Loucy (cell line): ENCODE data around the gene TMEM200B.

Experiments
- H2AFZ ChIP-seq: fragments of 200-600 bp; sonication (generic); 2 replicates; pipeline ENCODE4 v1.6.0; 2016; ENCODE audit warnings: antibody characterized with exemption, mild to moderate bottlenecking, low read length, moderate library complexity
- H3F3A ChIP-seq: fragments of 200-600 bp; 2 replicates; pipeline ENCODE4 v1.6.0; 2016; ENCODE audit warnings: antibody characterized with exemption, low read depth, mild to moderate bottlenecking
- H3K27me3 ChIP-seq: fragments of 200-600 bp; sonication (generic); 2 replicates; pipeline ENCODE4 v1.6.1; 2014; ENCODE audit warnings: low read length, mild to moderate bottlenecking; ENCODE audit not compliant: insufficient read depth, poor library complexity, severe bottlenecking
- H3K36me3 ChIP-seq: fragments of 200-600 bp; sonication (generic); 2 replicates; pipeline ENCODE4 v1.6.1; 2016; ENCODE audit warnings: low read length; ENCODE audit not compliant: insufficient read depth
- H3K4me1 ChIP-seq: fragments of 200-600 bp; sonication (generic); 2 replicates; pipeline ENCODE4 v1.5.1; 2014; ENCODE audit warnings: low read length, mild to moderate bottlenecking; ENCODE audit not compliant: insufficient read depth, poor library complexity, severe bottlenecking
- H3K4me2 ChIP-seq: fragments of 200-600 bp; sonication (generic); 2 replicates; pipeline ENCODE4 v1.6.0; 2014; ENCODE audit warnings: antibody characterized with exemption, low read length, low read depth, mild to moderate bottlenecking; ENCODE audit not compliant: poor library complexity, severe bottlenecking
- H3K4me3 ChIP-seq: fragments of 200-600 bp; sonication (generic); 2 replicates; pipeline ENCODE4 v1.5.1; 2014; ENCODE audit warnings: low read length, mild to moderate bottlenecking, mixed read lengths; ENCODE audit not compliant: poor library complexity, severe bottlenecking
- H3K79me2 ChIP-seq: fragments of 200-600 bp; sonication (generic); 2 replicates; pipeline ENCODE4 v1.6.1; 2014; ENCODE audit warnings: low read length; ENCODE audit not compliant: insufficient read depth
- H3K9ac ChIP-seq: fragments of 200-600 bp; sonication (generic); 2 replicates; pipeline ENCODE4 v1.6.0; 2014; ENCODE audit warnings: mild to moderate bottlenecking, low read depth, low read length, moderate library complexity; ENCODE audit not compliant: poor library complexity, severe bottlenecking
- H3K9me2 ChIP-seq: fragments of 200-600 bp; sonication (generic); replicated peaks from 2 replicates; pipeline ENCODE4 v1.6.1; 2016; ENCODE audit warnings: low read depth, low read length, mixed read lengths
- H3K9me3 ChIP-seq: fragments of 200-600 bp; sonication (generic); 2 replicates; pipeline ENCODE4 v1.6.1; 2014; ENCODE audit warnings: mild to moderate bottlenecking, antibody characterized with exemption, low read length, low read depth; ENCODE audit not compliant: insufficient read depth
- H4K20me1 ChIP-seq: fragments of 200-600 bp; sonication (generic); 2 replicates; pipeline ENCODE4 v1.6.0; 2014; ENCODE audit warnings: antibody characterized with exemption, low read length, mild to moderate bottlenecking; ENCODE audit not compliant: insufficient read depth, poor library complexity, severe bottlenecking
- CTCF ChIP-seq: fragments of 200-600 bp; sonication (generic); conservative IDR thresholded peaks from 2 replicates; pipeline ENCODE4 v1.5.1; 2014; ENCODE audit warnings: mild to moderate bottlenecking, antibody characterized with exemption, low read length
- EZH2phosphoT487 ChIP-seq: fragments of 200-600 bp; IDR thresholded peaks from 2 replicates; pipeline ENCODE4 v1.6.1; 2018; ENCODE audit warnings: antibody characterized with exemption, mild to moderate bottlenecking, moderate library complexity, borderline replicate concordance

TMEM200B gene

GRCh38 chr1:29171089-29171488, 47.4 kb upstream of the TMEM200B start:
- H3F3A ChIP-seq = 0 out of 2 replicates have a peak, but pooled peaks cover 11% of the 10 kb centered on the region
- H3K4me1 ChIP-seq = peaks cover 51% of the 10 kb centered on the region
- H3K36me3 ChIP-seq = peaks cover 39% of the 10 kb centered on the region
- H3K9ac ChIP-seq = no peak overlapping the region
- no peaks in the 10 kb centered on the region for H3K9me2 ChIP-seq
- peak overlapping the region; percentile 72 for H3K4me2 ChIP-seq
- H4K20me1 ChIP-seq = peaks cover 94% of the 10 kb centered on the region
- peaks cover 99% of the 10 kb centered on the region for H3K79me2 ChIP-seq
- no peaks in the 10 kb centered on the region for H3K27me3 ChIP-seq
- H3K9me3 ChIP-seq = no peaks in the 10 kb centered on the region
- peak overlapping the region; percentile 48 for H3K4me3 ChIP-seq
- TF ChIP-seq CTCF (no peak), EZH2phosphoT487 (no peak)
- no peak overlapping the region for H2AFZ ChIP-seq

GRCh38 chr1:29169976-29170375, 46.3 kb upstream of the TMEM200B start:
- peaks cover 98% of the 10 kb centered on the region for H4K20me1 ChIP-seq
- peaks cover 50% of the 10 kb centered on the region for H3K36me3 ChIP-seq
- H3K4me1 ChIP-seq = peaks cover 54% of the 10 kb centered on the region
- H3K9me2 ChIP-seq = no peaks in the 10 kb centered on the region
- peak overlapping the region; percentile 48 for H3K4me3 ChIP-seq
- no peak overlapping the region for H3K9ac ChIP-seq
- H3K9me3 ChIP-seq = no peaks in the 10 kb centered on the region
- no peak overlapping the region for H2AFZ ChIP-seq
- TF ChIP-seq CTCF (no peak), EZH2phosphoT487 (no peak)
- H3K79me2 ChIP-seq = peaks cover 100% of the 10 kb centered on the region
- H3K27me3 ChIP-seq = no peaks in the 10 kb centered on the region
- H3F3A ChIP-seq = 0 out of 2 replicates have a peak, but pooled peaks cover 11% of the 10 kb centered on the region
- H3K4me2 ChIP-seq = peak overlapping the region; percentile 72

GRCh38 chr1:29167904-29168303, 44.2 kb upstream of the TMEM200B start:
- Histone ChIP-seq H3K9ac (no peak overlapping the region), H3F3A (0 out of 2 replicates have a peak, but pooled peaks cover 11% of the 10 kb centered on the region), H2AFZ (no peak overlapping the region), H3K9me3 (no peaks in the 10 kb centered on the region), H3K4me2 (no peak overlapping the region), H3K79me2 (peaks cover 100% of the 10 kb centered on the region), H3K36me3 (peaks cover 71% of the 10 kb centered on the region), H3K27me3 (no peaks in the 10 kb centered on the region), H3K4me1 (peaks cover 62% of the 10 kb centered on the region), H4K20me1 (peaks cover 100% of the 10 kb centered on the region), H3K4me3 (no peak overlapping the region), H3K9me2 (no peaks in the 10 kb centered on the region)
- TF ChIP-seq EZH2phosphoT487 = no peak
- no peak for TF ChIP-seq CTCF
